Activated CD8-positive, alpha-beta memory T cell treated with anti-CD3 and anti-CD28 coated beads, Interleukin-2, amount 50 U/mL, for 48 hours (primary cell): ENCODE data around the gene AKNAD1.
"Not testable (repeated sequence)": the region's sequence is repeated elsewhere in the genome, so short reads cannot be mapped to it uniquely, and the experiment has no call there.

Experiments used
- DNase-seq: peaks from one replicate; pipeline ENCODE4 v3.0.0-alpha.2; 2020

Gene AKNAD1

DNA sequence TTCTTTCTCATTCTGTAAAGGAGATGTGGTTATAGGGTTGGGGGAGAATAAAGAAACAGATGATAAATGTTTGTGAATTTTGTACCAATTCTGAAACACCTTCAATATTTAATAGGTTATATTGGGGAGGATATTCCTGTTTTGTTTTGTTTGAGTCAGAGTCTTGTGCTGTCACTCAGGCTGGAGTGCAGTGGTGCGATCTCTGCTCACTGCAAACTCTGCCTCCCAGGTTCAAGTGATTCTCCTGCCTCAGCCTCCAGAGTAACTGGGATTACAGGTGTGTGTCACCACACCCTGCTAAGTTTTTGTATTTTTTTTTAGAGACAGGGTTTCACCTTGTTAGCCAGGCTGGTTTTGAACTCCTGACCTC is 75.3 kb downstream of the AKNAD1 start:
- not testable (repeated sequence) for DNase-seq

DNA sequence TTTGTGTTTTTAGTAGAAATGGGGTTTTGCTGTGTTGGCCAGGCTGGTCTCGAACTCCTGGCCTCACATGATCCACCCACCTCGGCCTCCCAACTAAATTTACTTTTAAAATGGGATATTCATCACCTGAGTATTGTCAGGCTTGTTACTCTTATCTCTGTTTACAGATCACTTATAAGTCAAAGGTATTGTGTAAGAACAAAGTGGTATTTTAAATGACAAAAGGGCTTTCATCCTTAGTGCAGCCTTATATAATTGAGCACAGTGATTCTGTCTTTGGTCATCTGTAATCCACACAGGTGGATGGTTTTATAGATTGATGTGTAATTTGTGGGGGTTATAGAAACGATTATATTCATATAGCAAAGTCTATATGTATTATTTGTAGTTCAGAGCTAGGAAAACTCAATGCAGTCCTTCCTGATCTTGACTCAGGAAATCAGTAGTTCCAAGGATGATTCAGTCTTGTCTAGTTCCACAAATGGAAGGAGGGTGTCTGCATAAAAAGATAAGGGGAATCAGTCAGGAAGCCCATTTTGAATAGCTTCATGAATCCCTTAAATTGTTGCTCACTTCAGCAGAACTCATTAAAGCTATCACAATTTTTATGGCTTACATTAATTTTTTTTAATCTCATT is 75.8 kb downstream of the AKNAD1 start:
- DNase-seq = no peak

DNA sequence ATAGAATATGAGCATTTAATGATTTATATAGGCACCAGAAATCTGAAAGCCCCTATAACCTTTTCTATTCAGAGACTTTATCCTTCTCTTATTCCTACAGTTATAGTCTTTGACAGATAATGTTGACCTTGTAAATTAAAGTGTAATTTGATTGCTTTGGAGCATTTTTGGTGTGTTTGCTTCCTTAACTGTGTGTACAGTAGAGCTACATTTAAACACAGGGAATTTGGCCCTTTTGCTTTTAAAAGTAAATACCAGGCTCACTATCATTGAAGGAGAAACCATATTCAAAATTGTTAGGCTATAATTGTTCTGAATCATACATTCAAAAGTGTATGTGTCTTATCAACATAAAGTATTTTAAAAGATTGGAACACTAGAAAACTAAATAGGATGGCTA is 77.4 kb downstream of the AKNAD1 start:
- no peak for DNase-seq

DNA sequence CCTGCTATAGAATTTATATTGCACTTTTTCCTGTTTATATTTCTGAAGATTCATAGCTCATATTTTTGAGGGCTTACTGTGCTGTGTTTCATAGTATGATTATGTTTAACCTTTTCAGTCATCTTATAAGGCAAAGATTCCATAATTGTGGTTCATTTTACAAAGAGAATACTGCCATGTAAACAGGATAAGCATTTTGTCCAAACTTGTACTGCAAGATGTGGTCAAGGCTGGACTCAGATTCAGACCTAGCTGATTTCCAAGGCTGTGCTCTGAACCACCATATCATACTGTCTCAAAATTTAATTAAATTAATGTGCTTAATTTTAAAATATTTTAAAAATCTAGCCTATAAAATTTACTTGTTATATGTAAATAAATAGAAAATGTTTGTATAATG is 79.1 kb downstream of the AKNAD1 start:
- DNase-seq = no peak

DNA sequence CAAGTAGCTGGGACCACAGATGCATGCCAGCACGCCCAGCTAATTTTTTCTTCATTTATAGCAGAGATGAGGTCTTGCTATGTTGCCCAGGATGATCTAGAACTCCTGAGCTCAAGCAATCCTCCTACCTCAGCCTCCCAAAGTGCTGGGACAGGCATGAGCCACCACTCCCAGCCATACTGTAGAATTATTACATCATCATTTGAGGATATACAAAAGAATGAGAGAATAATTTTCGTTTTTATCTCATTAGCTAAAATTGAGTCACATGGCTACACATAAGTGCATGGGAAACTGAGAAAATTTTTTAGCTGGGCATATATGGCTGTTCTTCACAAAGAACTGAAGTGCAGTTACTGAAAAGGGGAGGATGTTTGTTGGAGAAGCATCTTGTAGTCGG is 89.2 kb downstream of the AKNAD1 start:
- no peak for DNase-seq

DNA sequence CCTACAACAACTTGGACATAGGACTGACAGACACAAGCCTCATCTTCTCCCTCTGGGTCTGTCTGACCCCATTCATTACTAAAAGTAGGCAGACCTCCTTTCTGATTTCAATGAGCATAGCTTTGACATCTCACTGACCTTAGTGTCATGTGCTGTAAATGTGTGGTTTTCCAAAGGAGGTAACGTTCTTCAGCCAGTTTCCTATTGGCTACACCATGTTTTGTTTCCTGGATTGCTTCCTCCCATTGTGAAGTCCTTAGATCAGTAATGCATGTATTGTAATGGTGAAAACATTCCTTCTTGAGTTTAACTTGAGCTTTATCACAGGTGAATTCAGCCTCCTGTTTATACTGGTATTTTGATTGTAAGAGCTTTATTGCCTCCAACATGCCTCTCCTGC is 89.8 kb downstream of the AKNAD1 start:
- no peak for DNase-seq
